HG03439 (cell line): Measurements from ENCODE around the gene ARMC9.
"Not testable (repeated sequence)": the region's sequence is repeated elsewhere in the genome, so short reads cannot be mapped to it uniquely, and the experiment has no call there.

Experiments used
- ATAC-seq: cut with Tn5 transposase; IDR thresholded peaks from one replicate; pipeline ENCODE4 v1.9.1; 2021; ENCODE audit warnings: mild to moderate bottlenecking, moderate library complexity; ENCODE audit not compliant: unreplicated experiment

Gene ARMC9

DNA sequence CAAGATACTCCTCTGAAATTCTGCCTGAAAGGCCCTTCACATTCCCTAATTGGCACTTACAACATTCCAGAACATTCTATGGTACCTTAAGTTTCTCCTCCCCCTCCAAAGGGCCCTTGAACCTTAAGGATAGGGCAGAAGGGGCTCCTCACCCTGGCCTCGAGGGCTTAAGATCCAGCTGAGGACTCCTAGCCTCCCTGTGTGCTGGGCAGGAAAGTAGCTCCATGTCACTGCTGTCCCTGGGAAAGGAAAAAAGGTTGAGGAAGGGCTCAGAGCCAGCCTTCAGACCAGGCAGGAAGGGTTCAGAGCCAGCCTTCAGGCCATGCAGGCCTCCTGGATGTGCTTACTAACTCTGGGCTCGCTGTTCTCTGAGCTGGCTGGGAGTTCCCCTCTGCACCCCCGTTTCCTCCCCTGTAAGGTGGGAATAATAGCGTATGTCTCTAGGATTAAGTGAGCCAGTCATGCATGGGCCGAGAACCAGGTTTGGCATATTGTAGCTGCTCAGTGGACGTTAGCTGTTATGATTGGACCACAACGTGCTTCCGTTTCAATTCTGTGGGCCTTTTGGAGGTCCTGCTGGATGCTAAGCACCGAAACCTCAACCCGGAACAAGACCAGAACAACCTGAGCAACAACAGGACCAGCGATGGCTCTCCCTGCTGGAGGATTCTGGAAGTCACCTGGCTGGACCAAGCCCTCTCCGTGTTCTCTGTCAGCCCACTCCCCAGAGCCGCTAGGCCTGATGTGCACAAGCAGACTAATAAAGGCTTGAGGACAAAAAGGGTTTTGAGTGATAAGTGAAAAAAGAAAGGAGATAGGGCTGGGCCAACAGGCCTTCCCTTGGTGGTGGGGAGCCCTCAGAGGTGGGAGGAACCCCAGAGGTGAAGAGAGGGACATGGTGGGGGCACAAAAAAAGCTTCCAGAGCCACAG lies 196.0 kb downstream of the ARMC9 start:
- ATAC-seq = peak; percentile 42

GRCh38 chr2:231395188-231396057 lies 197.0 kb downstream of the ARMC9 start, which contains the start of gene B3GNT7:
Gene B3GNT7, plus strand, starts transcription at chr2:231395710. Its CDS starts 94 bp downstream, at chr2:231395804.
- ATAC-seq = no peak

DNA sequence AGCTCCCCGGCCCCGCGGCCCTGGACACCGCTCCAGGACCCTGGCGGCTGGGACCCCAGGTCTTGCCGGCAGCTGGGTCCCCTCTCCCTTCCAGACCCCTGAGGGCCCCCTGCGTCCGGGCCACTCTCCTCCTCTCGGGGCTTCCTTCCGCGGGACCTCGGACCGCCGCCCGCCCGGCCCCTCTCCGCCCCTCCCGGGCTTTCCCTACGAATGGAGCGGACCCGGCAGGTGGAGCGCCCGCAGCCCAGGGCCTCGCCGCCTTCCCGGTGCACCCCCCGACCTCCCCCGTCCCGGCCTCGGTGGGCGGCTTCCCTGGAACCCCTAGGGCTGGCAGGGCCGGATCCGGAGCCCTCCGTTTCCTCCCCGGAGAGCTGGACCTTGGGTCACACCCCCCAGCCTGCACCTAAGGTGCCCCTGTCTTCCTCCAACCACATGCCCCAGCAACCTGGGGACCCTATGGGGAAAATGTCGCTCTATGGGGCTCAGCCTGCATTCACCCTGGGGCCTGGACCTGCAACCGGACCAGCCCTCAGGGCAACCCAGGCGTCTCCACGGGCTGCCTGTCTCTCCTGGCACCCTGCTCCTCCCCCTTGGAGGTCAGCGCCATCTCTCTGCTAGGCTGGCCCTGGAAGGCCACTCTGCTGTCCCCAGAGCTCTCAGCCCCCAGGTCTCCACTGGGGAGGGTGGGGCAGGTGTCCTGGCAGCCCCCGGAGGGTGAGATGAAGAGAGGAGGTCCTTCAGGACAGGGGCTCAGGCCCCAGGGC lies 197.8 kb downstream of the ARMC9 start:
- ATAC-seq = no peak

GRCh38 chr2:231397011-231397927 lies 198.8 kb downstream of the ARMC9 start:
- ATAC-seq = no peak

GRCh38 chr2:231397928-231398294 lies 199.5 kb downstream of the ARMC9 start:
- ATAC-seq = no peak

DNA sequence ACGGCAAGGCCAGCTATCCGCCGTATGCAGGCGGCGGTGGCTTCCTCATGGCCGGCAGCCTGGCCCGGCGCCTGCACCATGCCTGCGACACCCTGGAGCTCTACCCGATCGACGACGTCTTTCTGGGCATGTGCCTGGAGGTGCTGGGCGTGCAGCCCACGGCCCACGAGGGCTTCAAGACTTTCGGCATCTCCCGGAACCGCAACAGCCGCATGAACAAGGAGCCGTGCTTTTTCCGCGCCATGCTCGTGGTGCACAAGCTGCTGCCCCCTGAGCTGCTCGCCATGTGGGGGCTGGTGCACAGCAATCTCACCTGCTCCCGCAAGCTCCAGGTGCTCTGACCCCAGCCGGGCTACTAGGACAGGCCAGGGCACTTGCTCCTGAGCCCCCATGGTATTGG lies 200.2 kb downstream of the ARMC9 start:
- no peak for ATAC-seq

DNA sequence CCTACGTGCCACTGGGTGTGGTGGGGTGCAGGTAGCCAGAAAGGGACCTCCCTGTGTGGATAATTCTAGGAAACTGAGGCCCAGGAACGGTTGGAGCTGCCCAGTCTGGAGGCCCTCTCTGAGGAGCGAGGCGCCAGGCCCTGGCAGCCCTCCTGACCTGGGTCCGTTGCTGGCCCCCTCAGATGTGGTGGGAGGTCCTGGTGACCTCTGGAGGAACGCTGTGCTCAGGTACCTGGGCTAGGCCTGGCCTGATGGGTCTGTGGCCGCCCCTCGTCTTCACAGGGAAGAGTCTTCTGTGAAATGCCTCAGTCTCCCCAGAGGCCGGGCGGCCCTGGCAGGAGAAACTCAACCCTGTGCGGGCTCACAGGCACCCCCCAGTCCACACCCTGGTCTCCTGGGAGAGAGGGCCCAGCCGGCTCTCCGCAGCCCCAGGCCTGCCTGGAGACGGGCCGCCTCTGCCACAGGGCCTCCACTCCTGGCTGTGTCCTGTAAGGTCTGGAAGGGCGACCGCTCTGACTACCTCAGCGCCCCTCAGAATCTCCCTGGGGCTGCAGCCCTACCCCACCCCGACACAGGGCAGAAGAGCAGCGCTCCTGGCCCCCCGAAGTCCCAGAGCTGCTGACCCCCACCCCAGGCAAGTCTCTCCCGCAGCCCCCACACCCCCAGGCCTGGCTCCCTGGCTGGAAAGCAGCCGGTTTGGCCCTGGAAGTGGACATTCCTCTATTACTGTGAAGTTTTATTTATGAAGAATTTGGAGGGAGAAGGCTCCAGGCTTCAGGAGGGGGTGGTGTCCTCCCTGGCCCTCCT lies 200.8 kb downstream of the ARMC9 start:
- no peak for ATAC-seq

GRCh38 chr2:231399853-231400680 lies 201.6 kb downstream of the ARMC9 start:
- no peak for ATAC-seq

- ATAC-seq = not testable (repeated sequence)
Observed at GRCh38 chr2:231400681-231401080, 202.2 kb downstream of the ARMC9 start.

DNA sequence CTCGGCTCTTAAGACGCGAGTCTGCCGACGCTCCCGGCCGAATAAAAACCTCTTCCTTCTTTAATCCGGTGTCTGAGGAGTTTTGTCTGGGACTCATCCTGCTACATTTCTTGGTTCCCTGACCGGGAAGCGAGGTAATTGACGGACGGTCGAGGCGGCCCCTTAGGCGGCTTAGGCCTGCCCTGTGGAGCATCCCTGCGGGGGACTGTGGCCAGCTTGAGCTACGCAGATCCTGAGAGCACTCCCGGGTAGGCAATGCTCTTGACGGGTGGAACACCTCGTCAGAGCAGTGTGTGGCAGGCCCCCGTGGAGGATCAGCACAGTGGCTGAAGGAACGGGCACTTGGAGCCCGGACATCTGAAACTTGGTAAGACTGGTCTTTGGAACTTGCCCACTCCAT lies 202.7 kb downstream of the ARMC9 start:
- not testable (repeated sequence) for ATAC-seq

- not testable (repeated sequence) for ATAC-seq
Observed at GRCh38 chr2:231403421-231404182, 205.2 kb downstream of the ARMC9 start.

- ATAC-seq = not testable (repeated sequence)
Observed at GRCh38 chr2:231404183-231404578, 205.8 kb downstream of the ARMC9 start.

DNA sequence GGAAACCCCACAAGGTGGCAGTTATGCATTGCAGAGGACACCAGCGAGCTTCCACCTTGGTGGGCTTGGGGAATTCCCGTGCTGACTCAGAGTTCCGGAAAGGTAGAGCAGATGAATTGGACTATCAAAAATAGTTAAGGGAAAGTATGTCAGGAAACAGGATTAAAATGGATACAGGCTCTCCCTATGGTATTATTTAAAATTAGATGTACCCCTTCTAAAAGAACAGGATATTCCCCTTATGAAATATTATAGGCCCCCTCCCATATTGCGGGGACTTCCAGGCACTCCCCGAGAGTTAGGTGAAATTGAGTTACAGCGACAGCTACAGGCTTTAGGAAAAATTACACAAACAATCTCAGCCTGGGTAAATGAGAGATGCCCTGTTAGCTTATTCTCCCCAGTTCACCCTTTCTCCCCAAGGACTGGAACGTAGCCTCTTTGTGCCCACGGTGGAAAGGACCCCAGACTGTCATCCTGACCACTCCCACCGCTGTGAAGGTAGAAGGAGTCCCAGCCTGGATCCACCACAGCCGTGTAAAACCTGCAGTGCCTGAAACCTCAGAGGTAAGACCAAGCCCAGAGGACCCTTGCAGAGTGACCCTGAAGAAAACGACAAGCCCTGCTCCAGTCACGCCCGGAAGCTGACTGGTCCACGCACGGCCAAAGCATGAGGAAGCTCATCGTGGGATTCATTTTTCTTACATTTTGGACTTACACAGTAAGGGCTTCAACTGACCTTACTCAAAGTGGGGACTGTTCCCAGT lies 207.4 kb downstream of the ARMC9 start:
- not testable (repeated sequence) for ATAC-seq

DNA sequence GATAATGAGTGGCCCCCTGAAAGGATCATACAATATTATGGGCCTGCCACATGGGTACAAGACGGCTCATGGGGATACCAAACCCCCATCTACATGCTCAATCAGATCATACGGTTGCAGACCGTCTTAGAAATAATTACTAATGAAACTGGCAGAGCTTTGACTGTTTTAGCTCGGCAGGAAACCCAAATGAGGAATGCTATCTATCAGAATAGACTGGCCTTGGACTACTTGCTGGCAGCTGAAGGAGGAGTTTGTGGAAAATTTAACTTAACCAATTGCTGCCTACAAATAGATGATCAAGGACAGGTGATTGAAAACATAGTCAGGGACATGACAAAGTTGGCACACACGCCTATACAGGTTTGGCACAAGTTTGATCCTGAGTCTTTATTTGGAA lies 209.3 kb downstream of the ARMC9 start:
- not testable (repeated sequence) for ATAC-seq

DNA sequence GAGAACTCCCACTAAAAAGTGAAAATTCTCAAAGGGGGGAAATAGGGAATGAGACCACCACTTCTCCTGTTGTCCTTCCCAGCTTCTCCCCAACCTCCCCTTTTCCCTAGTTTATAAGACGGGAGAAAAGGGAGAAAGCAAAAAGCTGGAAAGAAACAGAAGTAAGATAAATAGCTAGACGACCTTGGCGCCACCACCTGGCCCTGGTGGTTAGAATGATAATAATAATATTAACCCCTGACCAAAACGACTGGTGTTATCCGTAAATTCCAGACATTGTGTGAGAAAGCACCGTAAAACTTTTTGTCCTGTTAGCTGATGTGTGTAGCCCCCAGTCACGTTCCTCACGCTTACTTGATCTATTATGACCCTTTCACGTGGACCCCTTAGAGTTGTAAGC lies 209.9 kb downstream of the ARMC9 start:
- ATAC-seq = not testable (repeated sequence)

- ATAC-seq = no peak
Observed at GRCh38 chr2:231409776-231410175, 211.3 kb downstream of the ARMC9 start.
